NCI-H82 (cell line): ENCODE results near the gene CCM2.
A peak's percentile ranks its signal among the peaks of the same experiment; 100 is the strongest.
"Not testable (repeated sequence)": the region's sequence is repeated elsewhere in the genome, so short reads cannot be mapped to it uniquely, and the experiment has no call there.

Experiments used
- DNase-seq: peaks from one replicate; lab custom pipeline; 2025; lab: John Stamatoyannopoulos, UW

CCM2 gene

DNA sequence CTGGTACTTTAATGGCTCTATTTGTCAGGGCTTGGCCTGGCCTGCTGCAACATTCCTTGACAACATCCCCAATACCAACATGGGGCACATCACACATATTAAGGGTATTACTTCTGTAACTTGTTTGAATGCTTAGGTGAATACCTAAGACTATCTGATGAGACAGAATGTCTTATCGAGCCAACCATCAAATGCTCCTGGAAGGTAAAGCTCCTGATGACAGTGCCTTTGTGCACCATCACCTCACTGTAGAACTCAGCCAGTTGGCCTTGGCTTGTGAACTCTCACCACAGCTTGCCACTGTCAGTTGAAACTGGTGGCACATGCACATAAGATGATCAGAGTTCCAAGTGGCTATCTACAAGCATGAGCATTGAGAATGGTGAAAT is 17.5 kb upstream of the CCM2 start:
- DNase-seq = no peak

DNA sequence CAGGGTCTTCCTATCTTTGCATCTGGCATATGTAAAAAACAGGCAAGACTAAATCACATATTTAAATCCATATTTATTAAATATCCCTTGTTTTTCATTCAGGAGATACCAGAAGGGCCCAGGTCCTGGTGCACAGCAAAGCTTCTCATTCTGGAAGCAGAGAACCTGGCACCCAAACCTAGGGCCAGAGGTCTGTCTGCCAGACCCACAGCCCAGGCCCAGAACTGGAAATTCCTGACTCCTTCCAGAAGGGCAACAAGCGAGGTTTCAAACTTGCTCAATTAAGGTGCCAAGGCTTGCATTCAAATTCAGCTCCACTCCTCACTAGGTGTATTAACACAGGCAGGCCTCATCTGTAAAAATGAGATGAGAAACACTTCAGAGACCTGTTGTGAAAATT is 17.0 kb upstream of the CCM2 start:
- no peak for DNase-seq

- DNase-seq = no peak
Observed at GRCh38 chr7:44983742-44984477, 16.1 kb upstream of the CCM2 start.

DNA sequence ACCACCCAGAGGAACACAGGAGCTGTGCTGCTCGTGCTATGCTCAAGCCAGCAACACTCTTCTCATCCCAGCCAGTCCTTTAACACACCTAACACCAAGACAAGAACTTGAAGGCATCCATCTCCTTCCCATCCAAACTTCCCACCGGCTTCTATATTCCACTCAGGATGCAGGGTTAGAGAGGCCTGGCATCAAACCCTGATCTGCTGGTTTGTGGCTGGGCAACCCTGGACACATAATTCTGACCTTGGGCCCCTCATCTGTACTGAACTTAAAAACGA is 15.6 kb upstream of the CCM2 start:
- no peak for DNase-seq

- peak; percentile 39 for DNase-seq
Observed at GRCh38 chr7:44985033-44985695, 14.8 kb upstream of the CCM2 start.

DNA sequence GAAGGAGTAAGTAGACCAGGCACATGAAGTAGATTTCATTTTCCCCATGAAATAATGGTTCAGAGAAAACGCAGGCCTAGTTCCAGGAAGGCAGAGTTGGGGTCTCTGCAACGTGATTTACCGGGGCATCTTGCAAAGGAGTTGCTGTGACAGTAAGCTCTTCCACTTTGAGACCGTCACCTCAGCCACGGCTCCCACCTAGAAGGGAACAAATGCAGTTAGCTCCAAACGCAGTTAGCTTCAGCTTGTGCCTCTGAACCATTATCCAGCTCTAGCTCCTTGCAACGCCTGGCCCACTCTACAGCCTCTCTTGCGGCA is 14.1 kb upstream of the CCM2 start:
- DNase-seq = no peak

DNA sequence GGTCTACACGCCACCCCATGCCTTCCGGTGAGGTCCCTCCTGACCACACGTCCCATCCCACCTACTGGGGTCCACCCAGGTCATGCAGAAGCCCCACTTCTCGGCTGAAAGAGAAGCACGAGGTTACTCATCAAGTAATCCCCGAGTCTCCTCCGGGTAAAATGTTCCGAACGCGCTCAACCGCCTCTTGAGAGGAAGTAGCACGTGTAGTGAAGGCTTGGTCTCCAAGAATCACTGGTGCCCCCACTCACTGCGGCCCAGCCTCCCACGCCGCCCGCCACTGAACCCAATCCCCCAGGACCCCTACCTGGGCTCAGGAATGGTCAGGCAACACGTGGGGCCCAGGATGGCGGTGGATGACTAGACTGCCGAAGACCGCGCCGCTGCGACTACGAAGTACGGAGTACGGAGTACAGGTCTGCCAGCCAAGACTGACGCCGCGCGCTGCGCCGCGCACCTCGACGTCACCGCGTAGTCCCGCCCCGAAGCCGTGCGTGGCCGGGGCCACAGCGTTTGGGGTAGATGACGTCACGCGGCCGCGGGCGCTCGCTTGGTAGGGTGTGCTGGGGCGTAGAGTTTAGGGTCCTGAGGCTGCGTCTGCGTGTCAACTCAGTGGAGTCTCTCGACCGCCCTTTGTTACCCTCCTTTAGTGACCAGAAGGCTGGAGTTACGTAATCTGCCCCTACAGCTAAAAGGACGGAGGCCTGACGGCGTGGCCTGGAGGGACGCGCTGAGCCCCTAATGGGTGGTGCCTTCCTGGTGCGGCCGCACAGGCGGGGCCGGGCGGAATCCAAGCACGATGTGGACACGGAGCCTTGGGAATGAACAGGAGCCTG is 13.6 kb upstream of the CCM2 start:
- DNase-seq = peak; percentile 95

DNA sequence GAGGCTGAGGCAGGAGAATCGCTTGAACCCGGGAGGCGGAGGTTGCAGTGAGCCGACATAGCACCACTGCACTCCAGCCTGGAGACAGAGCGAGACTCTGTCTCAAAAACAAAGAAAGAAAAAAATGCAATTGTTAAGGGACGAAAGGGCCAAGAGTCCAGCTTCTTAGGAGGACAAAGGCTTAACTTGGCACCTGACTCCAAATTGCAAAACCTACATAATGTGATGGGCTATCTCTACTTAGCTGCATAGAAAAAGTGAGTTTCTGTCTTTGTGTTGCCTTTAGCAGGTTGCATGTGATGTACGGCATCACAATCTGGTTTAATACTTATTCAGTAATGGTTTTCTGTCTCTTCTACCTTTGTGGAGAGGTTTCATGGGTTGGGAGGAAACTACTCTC is 12.5 kb upstream of the CCM2 start:
- DNase-seq = no peak

GRCh38 chr7:44987996-44988395 is 12.0 kb upstream of the CCM2 start:
- DNase-seq = no peak

DNA sequence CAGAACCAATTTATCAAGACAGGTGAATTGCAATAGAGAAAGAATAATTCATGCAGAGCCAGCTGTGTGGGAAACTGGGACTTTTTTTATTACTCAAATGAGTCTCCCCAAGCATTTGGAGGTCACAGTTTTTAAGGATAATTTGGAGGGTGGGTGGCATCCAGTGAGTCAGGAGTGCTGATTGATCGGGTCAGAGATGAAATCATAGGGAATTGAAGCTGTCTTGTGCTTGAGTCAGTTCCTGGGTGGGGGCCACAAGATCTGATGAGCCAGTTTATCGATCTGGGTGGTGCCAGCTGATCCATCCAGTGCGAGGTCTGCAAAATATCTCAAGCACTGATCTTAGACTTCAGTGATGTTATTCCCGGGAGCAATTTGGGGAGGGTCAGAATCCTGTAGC is 11.3 kb upstream of the CCM2 start:
- no peak for DNase-seq

GRCh38 chr7:44989132-44989531 is 10.9 kb upstream of the CCM2 start:
- DNase-seq = no peak

GRCh38 chr7:44990109-44991023 is 9.6 kb upstream of the CCM2 start:
- peak; percentile 46 for DNase-seq

- not testable (repeated sequence) for DNase-seq
Observed at GRCh38 chr7:44992004-44992795, 7.8 kb upstream of the CCM2 start.

- DNase-seq = no peak
Observed at GRCh38 chr7:44994877-44995554, 5.0 kb upstream of the CCM2 start.

- DNase-seq = no peak
Observed at GRCh38 chr7:44995555-44996493, 4.2 kb upstream of the CCM2 start.

DNA sequence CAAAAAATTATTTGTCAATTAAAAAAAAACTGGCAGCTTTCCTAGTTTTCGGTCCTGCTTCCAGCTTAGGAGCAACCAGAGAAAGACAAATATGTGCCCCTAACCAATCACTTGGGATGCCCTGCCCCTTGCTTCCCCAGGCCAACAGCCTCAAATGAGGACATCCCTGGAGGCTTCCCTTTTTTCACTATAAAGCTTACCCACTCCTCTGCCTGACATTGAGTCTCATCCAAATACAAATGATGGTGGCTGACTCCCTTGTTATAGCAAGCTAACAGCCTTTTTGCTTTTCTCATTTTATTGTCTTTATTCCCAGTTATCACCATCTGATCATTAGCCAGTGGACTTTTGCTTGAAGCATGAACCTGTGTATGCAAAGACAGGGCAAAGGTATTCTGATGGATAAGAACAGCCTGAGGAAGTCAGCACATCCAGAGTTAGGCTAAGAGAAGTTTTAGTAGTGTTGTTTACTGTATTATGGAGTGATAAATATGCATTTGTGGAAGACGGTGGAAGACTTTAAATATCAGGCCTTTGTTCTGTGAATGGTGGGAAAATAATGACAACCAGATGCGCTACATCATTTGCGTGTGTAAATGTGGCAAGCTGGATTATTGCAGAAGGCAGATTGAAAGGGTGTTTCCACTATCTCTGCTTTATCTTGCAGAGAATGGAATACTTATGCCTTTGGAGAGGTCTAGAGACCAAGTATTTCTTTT is 1.7 kb upstream of the CCM2 start:
- no peak for DNase-seq

DNA sequence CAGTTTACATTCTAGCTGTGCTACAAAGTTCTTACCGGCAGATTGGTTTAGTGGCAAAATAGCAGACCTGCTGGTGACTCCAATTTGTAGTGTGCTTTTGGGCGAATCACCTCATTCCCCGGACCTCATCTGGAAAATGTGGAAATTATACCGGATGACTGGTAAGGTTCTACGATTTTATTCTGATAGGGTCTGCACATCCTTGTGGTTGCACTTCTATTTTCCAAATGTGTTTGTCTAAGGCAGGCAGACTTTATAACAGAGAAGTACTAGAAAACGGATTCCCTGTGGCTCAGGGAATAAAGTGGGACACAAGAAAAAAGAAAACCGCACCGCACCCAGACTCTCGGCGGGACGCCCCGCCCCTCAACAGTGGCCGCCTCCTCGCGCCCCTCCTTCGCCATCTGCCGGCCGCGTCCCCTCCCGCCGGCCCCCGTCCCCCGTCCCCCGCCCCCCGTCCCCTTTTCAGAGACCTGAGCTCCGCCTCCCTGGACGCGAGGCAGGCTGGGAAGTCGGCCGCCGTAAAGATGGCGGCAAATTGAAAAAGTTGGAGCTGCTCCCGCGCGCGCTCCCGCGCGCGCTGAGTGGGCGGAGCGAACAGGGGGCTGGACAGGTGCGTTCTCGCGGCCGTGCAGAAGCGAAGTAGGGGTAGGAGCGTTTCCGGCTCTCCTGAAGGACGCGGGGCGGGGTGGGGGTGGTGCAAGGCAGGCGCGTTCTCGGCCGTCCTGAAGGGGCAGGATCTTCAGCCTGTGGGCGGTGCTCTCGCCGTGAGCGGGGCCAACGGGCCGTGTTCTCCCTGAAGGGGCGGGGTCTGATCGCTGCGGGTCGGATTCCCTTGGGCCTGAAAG is 532 bp upstream of the CCM2 start:
- peak; percentile 99 for DNase-seq

DNA sequence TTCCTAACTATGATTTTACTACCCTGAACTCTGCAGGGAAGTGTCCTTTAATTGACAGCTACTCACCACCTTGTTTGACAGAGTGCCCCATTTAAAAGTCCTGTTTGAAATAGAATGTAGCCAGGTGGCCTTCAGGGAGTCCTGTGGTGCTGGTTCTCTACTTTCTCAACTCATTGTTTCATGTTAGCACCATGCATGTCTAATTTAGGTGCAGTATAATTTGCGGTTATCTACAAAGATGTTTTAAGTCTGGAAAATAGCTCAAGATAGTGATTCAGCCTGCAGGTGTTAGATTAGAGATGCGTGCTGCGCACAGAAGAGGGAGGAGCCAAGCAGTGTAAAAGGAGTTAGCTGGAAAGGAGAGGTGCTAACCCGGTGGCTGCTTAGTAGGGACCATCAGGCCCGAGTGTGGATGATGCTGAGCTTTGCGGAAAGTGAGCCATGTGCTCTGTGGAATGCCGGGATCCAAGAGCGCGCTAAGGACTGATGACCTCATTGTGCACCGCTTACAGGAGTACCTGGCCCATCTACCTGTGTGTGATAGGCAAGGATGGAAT is 1.2 kb downstream of the CCM2 start:
- peak; percentile 55 for DNase-seq
